Endothelial cell of umbilical vein (primary cell): Measurements from ENCODE around the gene ASPSCR1.

Experiments used
- EZH2 ChIP-seq: IDR thresholded peaks from 2 replicates; pipeline ENCODE4 v1.6.1; 2012; ENCODE audit warnings: borderline replicate concordance, low read depth, mild to moderate bottlenecking, moderate library complexity, low read length, inconsistent platforms; ENCODE audit not compliant: severe bottlenecking
- POLR2A ChIP-seq: IDR thresholded peaks from 2 replicates; pipeline ENCODE4 v1.6.1; 2012; ENCODE audit warnings: low read depth, mild to moderate bottlenecking, control low read depth, low read length
- POLR2AphosphoS5 ChIP-seq: IDR thresholded peaks from 2 replicates; pipeline ENCODE4 v1.6.1; 2012; ENCODE audit warnings: low read depth, mild to moderate bottlenecking, control low read depth, low read length, moderate library complexity; ENCODE audit not compliant: insufficient read depth
- TF ChIP-seq, protein P1 (sequence below), 2 donors: IDR thresholded peaks; 1 replicate in 1 of 2; 2 replicates in 1 of 2; pipeline ENCODE4 v1.5.1; 2011; ENCODE audit warnings: low read length in 2 of 2, mild to moderate bottlenecking in 2 of 2, moderate library complexity in 2 of 2, control low read depth in 1 of 2, inconsistent platforms in 1 of 2, low read depth in 1 of 2; ENCODE audit not compliant: insufficient read depth in 1 of 2; ENCODE audit errors: extremely low read depth in 1 of 2
- TF ChIP-seq, protein P2 (sequence below): IDR thresholded peaks from 2 replicates; pipeline ENCODE4 v1.6.1; 2011; ENCODE audit not compliant: insufficient read depth, insufficient read length

DNA sequence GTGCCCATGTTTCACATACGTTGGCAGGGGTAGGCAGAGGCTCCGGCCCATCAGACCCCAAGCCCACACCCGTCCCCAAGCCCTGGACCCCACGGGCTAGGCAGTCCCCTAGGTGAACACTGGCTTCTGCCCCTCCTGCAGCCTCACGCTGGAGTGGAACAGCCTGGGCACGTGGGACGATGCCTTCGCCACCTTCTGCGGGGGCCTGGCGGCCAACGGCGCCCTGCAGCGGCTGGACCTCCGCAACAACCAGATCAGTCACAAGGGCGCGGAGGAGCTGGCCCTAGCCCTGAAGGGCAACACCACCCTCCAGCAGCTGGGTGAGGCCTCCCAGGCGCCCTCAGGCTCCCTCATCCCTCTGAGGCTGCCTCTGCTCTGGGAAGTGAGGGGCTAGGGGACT lies 47.4 kb downstream of the ASPSCR1 start:
- TF ChIP-seq POLR2A: no peak
- TF ChIP-seq, protein P1, sequence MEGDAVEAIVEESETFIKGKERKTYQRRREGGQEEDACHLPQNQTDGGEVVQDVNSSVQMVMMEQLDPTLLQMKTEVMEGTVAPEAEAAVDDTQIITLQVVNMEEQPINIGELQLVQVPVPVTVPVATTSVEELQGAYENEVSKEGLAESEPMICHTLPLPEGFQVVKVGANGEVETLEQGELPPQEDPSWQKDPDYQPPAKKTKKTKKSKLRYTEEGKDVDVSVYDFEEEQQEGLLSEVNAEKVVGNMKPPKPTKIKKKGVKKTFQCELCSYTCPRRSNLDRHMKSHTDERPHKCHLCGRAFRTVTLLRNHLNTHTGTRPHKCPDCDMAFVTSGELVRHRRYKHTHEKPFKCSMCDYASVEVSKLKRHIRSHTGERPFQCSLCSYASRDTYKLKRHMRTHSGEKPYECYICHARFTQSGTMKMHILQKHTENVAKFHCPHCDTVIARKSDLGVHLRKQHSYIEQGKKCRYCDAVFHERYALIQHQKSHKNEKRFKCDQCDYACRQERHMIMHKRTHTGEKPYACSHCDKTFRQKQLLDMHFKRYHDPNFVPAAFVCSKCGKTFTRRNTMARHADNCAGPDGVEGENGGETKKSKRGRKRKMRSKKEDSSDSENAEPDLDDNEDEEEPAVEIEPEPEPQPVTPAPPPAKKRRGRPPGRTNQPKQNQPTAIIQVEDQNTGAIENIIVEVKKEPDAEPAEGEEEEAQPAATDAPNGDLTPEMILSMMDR (IDR thresholded peaks at IDR 0.05; ENCODE audit: extremely low read depth in 1 of 2, insufficient read depth in 1 of 2, low read depth in 1 of 2, low read length in 2 of 2): no peak
- no peak for TF ChIP-seq EZH2
- TF ChIP-seq POLR2AphosphoS5: no peak
- TF ChIP-seq, protein P2, sequence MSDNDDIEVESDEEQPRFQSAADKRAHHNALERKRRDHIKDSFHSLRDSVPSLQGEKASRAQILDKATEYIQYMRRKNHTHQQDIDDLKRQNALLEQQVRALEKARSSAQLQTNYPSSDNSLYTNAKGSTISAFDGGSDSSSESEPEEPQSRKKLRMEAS: no peak
